NOMO-1 treated with DMSO at 0.1 percent for 48 hours (cell line): ENCODE measurements around the gene AP4M1.

Source experiments
- DNase-seq: peaks from one replicate; lab custom pipeline; 2025; ENCODE audit not compliant: unreplicated experiment; lab: John Stamatoyannopoulos, UW

Gene AP4M1

DNA sequence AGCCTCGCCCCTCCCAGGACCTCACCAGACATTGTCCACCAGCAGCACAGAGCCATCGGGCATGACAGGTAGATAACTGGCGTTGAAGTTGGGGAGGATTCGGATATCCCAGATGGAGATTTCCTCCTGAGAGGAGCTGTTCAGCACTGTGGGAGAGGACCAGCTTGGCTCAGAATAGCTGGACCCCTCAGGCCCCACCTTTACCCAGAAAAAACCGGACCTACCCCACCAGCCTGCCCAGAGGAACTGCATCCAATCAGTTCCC lies 55.6 kb downstream of the AP4M1 start:
- no peak for DNase-seq

DNA sequence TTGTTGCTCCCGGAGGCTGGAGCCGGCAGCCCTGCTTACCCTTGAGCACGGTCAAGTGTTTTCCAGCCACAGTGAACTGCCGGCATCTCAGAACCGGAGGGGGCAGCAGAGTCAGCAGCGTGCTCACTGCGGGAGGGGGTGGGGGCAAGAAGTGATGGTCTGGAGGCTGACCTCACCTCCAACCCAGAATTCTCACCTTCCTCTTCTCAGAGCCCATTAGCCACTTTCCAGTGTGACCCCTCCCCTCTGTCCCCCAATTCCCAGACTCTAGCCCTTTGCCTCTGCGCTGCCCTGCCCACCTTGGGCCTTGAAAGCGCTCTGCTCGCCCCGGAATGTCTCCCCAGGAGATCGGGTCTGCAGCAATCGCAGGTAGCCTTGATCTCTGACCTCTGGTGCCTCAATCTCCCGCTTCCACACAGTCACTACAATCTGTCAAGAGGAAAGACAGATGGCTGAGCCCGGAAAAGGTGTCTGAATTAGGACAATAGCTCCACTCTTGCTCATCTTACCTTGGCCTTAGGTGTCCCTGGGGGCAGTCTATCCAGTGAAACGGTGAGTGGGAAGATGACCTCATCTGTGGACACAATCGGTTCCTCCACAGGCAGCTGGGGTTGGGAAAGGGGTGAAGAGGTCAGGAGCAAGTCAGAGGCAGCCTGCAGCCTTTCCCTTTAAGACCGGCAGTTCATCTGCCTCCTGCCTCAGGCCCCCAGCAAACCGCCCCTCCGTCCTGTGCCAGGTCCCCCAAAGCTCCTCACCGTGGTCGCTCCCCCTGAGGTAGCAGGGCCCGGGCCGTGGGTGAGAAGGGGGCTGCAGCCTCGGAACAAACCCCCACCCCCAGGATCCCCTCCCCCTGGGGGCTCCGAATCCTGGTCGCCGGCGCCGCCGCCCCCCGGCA lies 56.1 kb downstream of the AP4M1 start:
- DNase-seq = no peak
